ENCODE results near the gene BLOC1S1. TPM values are rescaled to one million over a fixed set of nuclear protein-coding genes. Genes with fewer than 3 reads are reported as not detected.

The BLOC1S1 gene
- 36.6 and 40.0 TPM in 2 replicates for total RNA-seq

DNA sequence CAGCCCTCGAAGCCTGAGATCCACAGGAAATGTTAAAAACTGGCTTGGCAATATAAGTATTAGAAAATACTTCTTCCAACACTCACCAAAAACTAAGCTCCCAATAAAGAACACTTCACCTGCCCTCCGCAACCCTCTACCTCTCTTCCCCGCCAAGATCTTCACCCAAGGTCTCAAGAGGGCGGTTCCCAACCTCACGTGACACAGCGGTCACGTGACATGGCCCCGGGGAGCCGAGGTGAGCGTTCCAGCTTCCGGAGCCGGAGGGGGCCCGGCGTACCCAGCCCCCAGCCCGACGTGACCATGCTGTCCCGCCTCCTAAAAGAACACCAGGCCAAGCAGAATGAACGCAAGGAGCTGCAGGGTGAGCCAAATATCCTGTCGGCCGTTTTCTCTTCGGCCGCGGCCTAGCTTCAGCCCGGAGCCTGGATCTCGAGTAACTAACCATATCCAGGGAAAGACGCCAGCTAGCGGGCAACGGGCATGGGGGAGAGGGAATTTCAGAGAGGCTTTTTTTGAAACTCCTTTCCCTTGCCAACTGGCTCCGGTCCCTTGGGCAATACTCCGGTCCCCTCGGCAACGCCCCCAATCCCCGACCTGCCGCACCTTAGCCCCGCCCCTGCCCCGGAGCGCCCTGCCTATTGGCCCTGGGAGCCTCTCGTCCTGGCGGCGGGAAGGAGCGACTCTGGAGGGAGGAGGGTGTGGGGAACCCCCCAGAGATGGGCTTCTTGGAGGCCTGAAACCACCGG lies at the start of gene BLOC1S1:
Gene BLOC1S1 (plus strand): TSS at position 214 of the 749 bp plus-strand sequence. CDS start 6 bp downstream, at position 220.

DNA sequence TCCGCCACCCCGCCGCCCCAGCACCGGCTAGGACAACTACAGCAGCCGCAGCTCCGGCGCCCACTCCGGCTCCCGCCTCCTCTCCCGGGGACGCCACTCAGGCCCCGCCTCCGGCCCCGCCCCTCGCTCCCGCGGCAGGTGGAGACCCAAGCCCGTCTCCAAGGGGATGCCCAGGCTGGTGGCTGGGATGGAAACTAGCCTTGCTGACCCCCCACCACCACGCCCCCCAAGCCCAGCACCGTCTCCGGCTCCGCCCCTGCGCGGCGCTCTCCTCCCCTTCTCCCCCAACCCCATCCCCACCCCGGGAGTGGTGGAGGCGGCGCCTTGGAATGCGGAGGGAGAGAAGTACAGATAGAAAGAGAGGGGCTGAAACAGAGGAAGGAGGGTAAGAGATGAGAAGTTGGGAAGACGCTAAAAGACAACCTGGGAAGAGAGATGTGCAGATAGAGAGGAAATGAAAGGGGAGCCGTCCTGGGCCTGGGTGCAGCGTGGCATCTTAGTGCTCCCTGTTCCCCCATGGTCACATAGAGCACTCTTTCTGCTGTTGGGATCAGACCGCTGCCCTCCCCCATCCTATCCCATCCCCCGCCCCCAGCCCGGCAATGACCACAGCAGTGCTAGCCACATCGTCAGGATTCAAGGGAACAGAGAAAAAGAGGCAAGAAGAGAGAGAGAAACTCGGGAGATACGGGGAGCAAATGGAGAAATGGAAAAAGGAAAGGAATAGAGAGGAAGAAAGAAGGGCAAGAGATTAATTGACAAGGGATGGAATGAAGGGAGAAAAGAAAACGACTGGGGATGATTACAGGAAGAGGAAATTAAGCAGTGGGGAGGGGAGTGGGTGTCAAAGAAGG lies 7.8 kb upstream of the BLOC1S1 start, which contains the start of gene ITGA7:
Gene ITGA7 (minus strand): TSS at position 64 of the 854 bp plus-strand sequence. CDS start 222 bp downstream, outside the sequence.

DNA sequence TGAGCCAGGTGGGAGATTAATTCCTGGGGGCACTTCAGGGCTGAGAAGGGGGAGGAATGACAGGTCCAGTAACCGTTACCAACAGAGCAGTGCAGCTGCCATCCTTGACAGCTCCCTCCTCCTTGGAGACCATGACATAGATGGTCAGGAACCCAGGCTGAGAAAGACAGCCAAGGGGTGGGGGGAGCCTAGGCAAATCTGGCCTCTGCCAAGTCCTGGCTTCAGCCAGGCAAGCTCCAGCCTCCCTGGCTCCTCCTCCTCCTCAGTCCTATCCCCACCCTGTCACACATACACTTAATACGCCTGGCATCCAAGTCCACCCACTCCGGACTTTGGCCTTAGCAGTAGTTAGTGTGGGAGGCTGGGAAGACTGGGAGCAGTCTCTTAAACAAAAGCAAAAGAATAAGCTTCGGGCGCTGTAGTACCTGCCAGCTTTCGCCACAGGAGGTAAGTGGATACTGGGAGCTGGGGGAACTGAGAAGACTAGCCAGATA lies 4.3 kb downstream of the BLOC1S1 start, which contains the start of gene RDH5:
Gene RDH5 (plus strand): TSS at position 323 of the 494 bp plus-strand sequence. CDS start 792 bp downstream, outside the sequence.

DNA sequence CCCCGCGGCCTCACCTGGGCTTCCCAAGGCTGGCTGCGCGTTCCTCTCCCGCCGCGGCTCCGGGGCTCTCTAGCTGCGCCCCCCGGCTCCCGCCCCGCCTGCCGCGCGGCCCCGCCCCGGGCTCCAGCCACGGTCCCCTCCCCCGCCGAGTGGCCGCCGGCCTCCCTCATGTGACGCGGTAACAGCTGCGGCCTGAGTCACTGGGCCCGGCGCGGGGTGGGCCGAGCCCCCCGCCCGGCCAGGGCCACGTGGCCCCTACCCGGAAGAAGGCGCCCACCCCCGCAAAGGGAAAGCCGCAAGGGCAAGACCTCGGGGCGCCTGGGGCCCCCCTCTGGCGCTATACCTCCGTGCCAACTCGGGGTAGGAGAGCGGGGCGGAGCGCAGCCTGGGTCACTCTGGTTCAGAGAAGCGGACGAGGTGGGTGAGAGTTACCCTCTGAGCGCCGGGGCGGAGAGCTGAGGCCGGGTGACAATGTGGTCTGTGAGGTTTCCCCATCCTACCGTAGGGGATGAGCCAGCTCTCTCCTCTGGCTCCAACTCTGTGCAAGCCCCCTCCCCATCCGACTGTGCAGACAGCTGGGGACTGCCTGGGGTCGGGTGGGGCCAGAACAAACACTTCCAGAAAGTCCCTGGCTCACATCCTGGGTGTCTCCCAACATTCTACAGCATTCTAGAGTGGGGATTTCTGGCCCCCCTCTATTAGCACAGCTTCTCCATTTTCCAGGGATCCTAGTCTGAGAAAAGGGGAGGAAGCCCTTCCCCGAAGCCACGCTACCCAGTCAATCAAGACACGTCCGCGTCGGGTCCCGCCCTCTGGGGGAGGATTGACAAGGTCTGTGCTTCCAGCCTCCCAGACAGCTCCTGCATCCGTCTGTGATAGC lies 13.3 kb downstream of the BLOC1S1 start, which contains the start of gene CD63:
Gene CD63 (minus strand): TSS at position 71 of the 880 bp plus-strand sequence. CDS start 668 bp downstream, outside the sequence.

DNA sequence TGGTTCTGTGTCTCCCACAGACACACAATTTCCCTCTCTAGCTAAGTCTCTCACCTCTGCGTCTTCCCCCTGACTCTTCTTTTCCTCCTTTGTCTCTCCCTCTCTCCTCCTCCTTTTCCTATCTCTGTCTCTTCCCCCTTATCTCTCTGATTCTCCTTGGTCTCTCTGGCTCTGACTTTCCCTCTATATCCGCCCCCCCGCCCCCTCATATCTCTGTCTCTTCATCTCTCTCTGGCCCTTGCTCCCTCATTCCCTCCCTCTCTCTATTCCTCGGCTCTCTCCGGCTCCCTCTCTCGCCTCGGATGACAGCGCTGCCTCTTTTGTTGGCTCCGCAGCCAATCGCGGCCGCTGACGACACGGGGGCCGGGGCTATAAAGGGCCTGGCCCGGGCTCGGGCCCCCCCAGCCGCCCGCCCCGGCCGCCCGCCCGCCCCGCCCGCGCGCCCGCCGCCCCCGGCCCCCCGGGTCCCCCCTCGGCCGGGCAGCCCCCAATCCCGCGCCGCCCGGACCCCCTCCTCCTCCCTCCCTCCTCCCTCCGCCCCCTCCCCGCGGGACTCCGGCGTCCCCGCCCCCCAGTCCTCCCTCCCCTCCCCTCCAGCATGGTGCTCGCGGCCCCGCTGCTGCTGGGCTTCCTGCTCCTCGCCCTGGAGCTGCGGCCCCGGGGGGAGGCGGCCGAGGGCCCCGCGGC lies 27.0 kb downstream of the BLOC1S1 start, which contains the start of gene GDF11:
Gene GDF11 (plus strand): TSS at position 404 of the 687 bp plus-strand sequence. CDS start 195 bp downstream, at position 599.

Other genes with a start within 250 kb of the BLOC1S1 start
- gene OR6C70, start 245.9 kb upstream of the BLOC1S1 start, total RNA-seq, result not detected in 2 replicates
- gene OR6C68, start 223.7 kb upstream of the BLOC1S1 start, total RNA-seq, result not detected in 2 replicates
- not detected in 2 replicates for gene OR6C4, start 166.4 kb upstream of the BLOC1S1 start, total RNA-seq
- gene OR2AP1, start 143.6 kb upstream of the BLOC1S1 start, total RNA-seq, result not detected in 2 replicates
- gene OR10P1, start 79.2 kb upstream of the BLOC1S1 start, total RNA-seq, result not detected in 2 replicates
- gene ITGA7, start 8.1 kb upstream of the BLOC1S1 start, total RNA-seq, result 0.34 and 1.2 TPM in 2 replicates
- gene RDH5, start 4.3 kb downstream of the BLOC1S1 start, total RNA-seq, result 0.85 and 1.0 TPM in 2 replicates
- 605 and 1,092 TPM in 2 replicates for gene CD63, start 13.0 kb downstream of the BLOC1S1 start, total RNA-seq
- 0.34 and 1.3 TPM in 2 replicates for gene GDF11, start 27.1 kb downstream of the BLOC1S1 start, total RNA-seq
- 79.6 and 88.2 TPM in 2 replicates for gene SARNP, start 101.7 kb downstream of the BLOC1S1 start, total RNA-seq
- 35.2 and 37.4 TPM in 2 replicates for gene ORMDL2, start 102.0 kb downstream of the BLOC1S1 start, total RNA-seq
- 37.9 and 41.4 TPM in 2 replicates for gene DNAJC14, start 113.5 kb downstream of the BLOC1S1 start, total RNA-seq
- under 0.01 and 0.28 TPM in 2 replicates for gene MMP19, start 126.9 kb downstream of the BLOC1S1 start, total RNA-seq
- 28.3 and 30.8 TPM in 2 replicates for gene PYM1, start 211.8 kb downstream of the BLOC1S1 start, total RNA-seq
- 72.5 and 117 TPM in 2 replicates for gene DGKA, start 215.1 kb downstream of the BLOC1S1 start, total RNA-seq
- gene PMEL, start 250.0 kb downstream of the BLOC1S1 start, total RNA-seq, result 1.3 and 1.4 TPM in 2 replicates